BE2C (cell line): ENCODE measurements around the gene KRT10.

Experiments
- DNase-seq: peaks from one replicate; pipeline ENCODE4 v3.0.0-alpha.2; 2020
- H3K27me3 ChIP-seq: fragments of 250-450 bp; sonication (Bioruptor Pico); 2 replicates; pipeline ENCODE4 v1.5.1; 2020; ENCODE audit warnings: mild to moderate bottlenecking
- H3K36me3 ChIP-seq: fragments of 250-450 bp; sonication (Bioruptor Pico); 2 replicates; pipeline ENCODE4 v1.5.1; 2020; ENCODE audit warnings: mild to moderate bottlenecking
- H3K4me1 ChIP-seq: fragments of 250-450 bp; sonication (Bioruptor Pico); 2 replicates; pipeline ENCODE4 v1.5.1; 2020
- H3K4me3 ChIP-seq: 2 replicates; pipeline ENCODE4 v1.5.1; 2011; ENCODE audit warnings: low read depth, low read length
- H3K9me3 ChIP-seq: fragments of 250-450 bp; sonication (Bioruptor Pico); 2 replicates; pipeline ENCODE4 v1.5.1; 2020
- CTCF ChIP-seq: IDR thresholded peaks from 2 replicates; pipeline ENCODE4 v1.5.1; 2012; ENCODE audit warnings: mild to moderate bottlenecking, low read depth, low read length

Gene KRT10

GRCh38 chr17:40820228-40820838 is 2.1 kb downstream of the KRT10 start:
- no peaks in the 10 kb centered on the region for H3K36me3 ChIP-seq
- H3K4me1 ChIP-seq = no peaks in the 10 kb centered on the region
- DNase-seq = no peak
- H3K27me3 ChIP-seq = no peaks in the 10 kb centered on the region
- no peak overlapping the region for H3K4me3 ChIP-seq
- H3K9me3 ChIP-seq = no peaks in the 10 kb centered on the region
- no peak for TF ChIP-seq CTCF

GRCh38 chr17:40819528-40820125 is 2.8 kb downstream of the KRT10 start:
- no peaks in the 10 kb centered on the region for H3K27me3 ChIP-seq
- no peaks in the 10 kb centered on the region for H3K36me3 ChIP-seq
- no peak for TF ChIP-seq CTCF
- H3K4me3 ChIP-seq = peak overlapping the region; percentile 71
- no peaks in the 10 kb centered on the region for H3K9me3 ChIP-seq
- DNase-seq = no peak
- no peaks in the 10 kb centered on the region for H3K4me1 ChIP-seq

GRCh38 chr17:40818733-40819527 is 3.5 kb downstream of the KRT10 start:
- TF ChIP-seq CTCF = no peak
- no peaks in the 10 kb centered on the region; the same call in 1 of the 2 replicates for H3K27me3 ChIP-seq

GRCh38 chr17:40818343-40818732 is 4.1 kb downstream of the KRT10 start:
- peak overlapping the region; percentile 85 for H3K4me3 ChIP-seq
- H3K4me1 ChIP-seq = no peaks in the 10 kb centered on the region
- DNase-seq = no peak
- no peaks in the 10 kb centered on the region for H3K36me3 ChIP-seq
- no peaks in the 10 kb centered on the region for H3K9me3 ChIP-seq
- TF ChIP-seq CTCF = no peak
- H3K27me3 ChIP-seq = no peaks in the 10 kb centered on the region; the same call in 1 of the 2 replicates

More at GRCh38 chr17:40818733-40819527, 3.5 kb downstream of the KRT10 start:
- DNase-seq = peak; percentile 88
- H3K36me3 ChIP-seq = no peaks in the 10 kb centered on the region
- H3K4me1 ChIP-seq = no peaks in the 10 kb centered on the region
- no peaks in the 10 kb centered on the region for H3K9me3 ChIP-seq
- H3K4me3 ChIP-seq = peak overlapping the region; percentile 85

GRCh38 chr17:40817103-40817682 is 5.2 kb downstream of the KRT10 start:
- Histone ChIP-seq H3K4me1 (no peaks in the 10 kb centered on the region), H3K27me3 (peaks cover 3% of the 10 kb centered on the region; the same call in 1 of the 2 replicates), H3K4me3 (no peak overlapping the region), H3K9me3 (no peaks in the 10 kb centered on the region), H3K36me3 (no peaks in the 10 kb centered on the region)
- no peak for TF ChIP-seq CTCF
- no peak for DNase-seq
